ENCODE results near the gene TRIM71. TPM values are rescaled to one million over a fixed set of nuclear protein-coding genes. Genes with fewer than 3 reads are reported as not detected.

TRIM71 gene
- total RNA-seq, 1 experiment from 2014 or later: 376 TPM

DNA sequence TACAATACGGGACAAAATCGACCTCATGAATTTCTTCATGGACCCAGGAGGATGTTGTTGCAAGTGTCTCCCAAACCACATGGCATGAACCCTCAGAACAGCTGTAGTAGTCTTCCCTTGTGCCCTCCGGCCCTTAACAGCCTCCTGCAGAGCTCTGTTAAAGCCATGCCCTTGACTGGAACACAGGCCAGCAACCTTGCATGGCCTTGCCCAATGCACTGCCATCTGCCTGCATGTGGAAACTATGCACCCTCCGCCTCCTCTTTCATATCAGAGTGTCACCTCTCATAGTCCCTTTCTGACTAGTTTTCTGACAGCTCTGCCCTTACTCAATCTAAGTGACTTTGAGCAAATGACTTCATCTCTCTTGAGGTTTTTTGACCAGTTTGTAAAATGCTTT is 39.4 kb upstream of the TRIM71 start:
- Mint-ChIP-seq H3K36me3 (ENCODE audit: insufficient read depth in 1 of 3, low read depth in 3 of 3) (peaks cover 11 to 30% (median 27%) of the 10 kb centered on the region in 3 experiments; a peak in 6 of 7 replicates), H3K27me3 (ENCODE audit: low read depth) (no peaks in the 10 kb centered on the region), H3K4me3 (no peak overlapping the region), H3K4me1 (peaks cover 54 to 61% of the 10 kb centered on the region in 2 experiments), H3K27ac (peak overlapping the region; percentile 3 to 80 (median 59); a peak in 4 of 7 replicates), H3K9me3 (no peaks in the 10 kb centered on the region)
- Histone ChIP-seq H3K4me1 (ENCODE audit: insufficient read depth, low read length) (peaks cover 20% of the 10 kb centered on the region; the same call in 1 of the 2 replicates), H3K79me2 (ENCODE audit: insufficient read depth, low read length) (no peaks in the 10 kb centered on the region), H2AK5ac (ENCODE audit: insufficient read length, low read length) (no peak overlapping the region), H4K8ac (replicated peaks; ENCODE audit: insufficient read length, low read depth, low read length) (no peak overlapping the region), H3K56ac (ENCODE audit: insufficient read length, low read depth, low read length) (no peak overlapping the region), H2BK15ac (ENCODE audit: low read depth, low read length) (no peak overlapping the region), H2BK20ac (ENCODE audit: low read depth, low read length, poor library complexity, severe bottlenecking) (no peak overlapping the region), H3K27ac (ENCODE audit: insufficient read length, low read depth, low read length) (no peak overlapping the region), H2BK5ac (ENCODE audit: insufficient read length, low read length) (no peak overlapping the region), H3K9ac (ENCODE audit: extremely low read depth, insufficient read length, low read length) (no peak overlapping the region), H4K91ac (ENCODE audit: insufficient read length, low read depth, low read length) (no peak overlapping the region), H3K9me3 (ENCODE audit: control insufficient read depth, low read depth, low read length) (no peaks in the 10 kb centered on the region), H3K14ac (ENCODE audit: insufficient read depth, low read length) (no peak overlapping the region), H3T11ph (ENCODE audit: low read length) (no peak overlapping the region), H3K23me2 (ENCODE audit: insufficient read length, low read depth, low read length, poor library complexity, severe bottlenecking) (peaks cover 4% of the 10 kb centered on the region), H3K18ac (ENCODE audit: insufficient read length, low read depth, low read length) (no peak overlapping the region), H3K23ac (ENCODE audit: insufficient read length, low read depth, low read length) (no peak overlapping the region), H4K20me1 (ENCODE audit: control insufficient read depth, insufficient read depth, insufficient read length) (no peaks in the 10 kb centered on the region), H4K5ac (ENCODE audit: insufficient read length, low read depth, low read length) (no peak overlapping the region), H2AFZ (ENCODE audit: low read length) (no peak overlapping the region), H3K4ac (ENCODE audit: low read depth, low read length) (no peak overlapping the region), H3K27me3 (ENCODE audit: insufficient read depth, low read length) (no peaks in the 10 kb centered on the region), H2BK120ac (ENCODE audit: low read depth, low read length, poor library complexity, severe bottlenecking) (no peak overlapping the region), H3K4me2 (ENCODE audit: insufficient read depth, insufficient read length, low read length) (no peak overlapping the region), H2BK12ac (ENCODE audit: insufficient read length, low read depth, low read length) (peak overlapping the region; percentile 8), H3K79me1 (ENCODE audit: insufficient read depth, low read depth, low read length, poor library complexity, severe bottlenecking) (no peaks in the 10 kb centered on the region)
- TF ChIP-seq, protein P1, sequence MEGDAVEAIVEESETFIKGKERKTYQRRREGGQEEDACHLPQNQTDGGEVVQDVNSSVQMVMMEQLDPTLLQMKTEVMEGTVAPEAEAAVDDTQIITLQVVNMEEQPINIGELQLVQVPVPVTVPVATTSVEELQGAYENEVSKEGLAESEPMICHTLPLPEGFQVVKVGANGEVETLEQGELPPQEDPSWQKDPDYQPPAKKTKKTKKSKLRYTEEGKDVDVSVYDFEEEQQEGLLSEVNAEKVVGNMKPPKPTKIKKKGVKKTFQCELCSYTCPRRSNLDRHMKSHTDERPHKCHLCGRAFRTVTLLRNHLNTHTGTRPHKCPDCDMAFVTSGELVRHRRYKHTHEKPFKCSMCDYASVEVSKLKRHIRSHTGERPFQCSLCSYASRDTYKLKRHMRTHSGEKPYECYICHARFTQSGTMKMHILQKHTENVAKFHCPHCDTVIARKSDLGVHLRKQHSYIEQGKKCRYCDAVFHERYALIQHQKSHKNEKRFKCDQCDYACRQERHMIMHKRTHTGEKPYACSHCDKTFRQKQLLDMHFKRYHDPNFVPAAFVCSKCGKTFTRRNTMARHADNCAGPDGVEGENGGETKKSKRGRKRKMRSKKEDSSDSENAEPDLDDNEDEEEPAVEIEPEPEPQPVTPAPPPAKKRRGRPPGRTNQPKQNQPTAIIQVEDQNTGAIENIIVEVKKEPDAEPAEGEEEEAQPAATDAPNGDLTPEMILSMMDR (conservative IDR thresholded peaks at IDR 0.05): no peak; the same call in 2 of the 3 replicates
- whole genome bisulfite sequencing (ENCODE audit: extremely low coverage, insufficient read length, low lambda C conversion rate): no CpG with 5 or more reads among the region's 4 CpGs
- DNase-seq: no peak
